GM19193 (cell line): ENCODE measurements around the gene TMEM161A.

Experiments used
- POLR2A ChIP-seq: IDR thresholded peaks from 4 replicates; pipeline ENCODE4 v1.6.1; 2011; ENCODE audit not compliant: insufficient read depth, insufficient read length; ENCODE audit errors: extremely low read depth

The TMEM161A gene

DNA sequence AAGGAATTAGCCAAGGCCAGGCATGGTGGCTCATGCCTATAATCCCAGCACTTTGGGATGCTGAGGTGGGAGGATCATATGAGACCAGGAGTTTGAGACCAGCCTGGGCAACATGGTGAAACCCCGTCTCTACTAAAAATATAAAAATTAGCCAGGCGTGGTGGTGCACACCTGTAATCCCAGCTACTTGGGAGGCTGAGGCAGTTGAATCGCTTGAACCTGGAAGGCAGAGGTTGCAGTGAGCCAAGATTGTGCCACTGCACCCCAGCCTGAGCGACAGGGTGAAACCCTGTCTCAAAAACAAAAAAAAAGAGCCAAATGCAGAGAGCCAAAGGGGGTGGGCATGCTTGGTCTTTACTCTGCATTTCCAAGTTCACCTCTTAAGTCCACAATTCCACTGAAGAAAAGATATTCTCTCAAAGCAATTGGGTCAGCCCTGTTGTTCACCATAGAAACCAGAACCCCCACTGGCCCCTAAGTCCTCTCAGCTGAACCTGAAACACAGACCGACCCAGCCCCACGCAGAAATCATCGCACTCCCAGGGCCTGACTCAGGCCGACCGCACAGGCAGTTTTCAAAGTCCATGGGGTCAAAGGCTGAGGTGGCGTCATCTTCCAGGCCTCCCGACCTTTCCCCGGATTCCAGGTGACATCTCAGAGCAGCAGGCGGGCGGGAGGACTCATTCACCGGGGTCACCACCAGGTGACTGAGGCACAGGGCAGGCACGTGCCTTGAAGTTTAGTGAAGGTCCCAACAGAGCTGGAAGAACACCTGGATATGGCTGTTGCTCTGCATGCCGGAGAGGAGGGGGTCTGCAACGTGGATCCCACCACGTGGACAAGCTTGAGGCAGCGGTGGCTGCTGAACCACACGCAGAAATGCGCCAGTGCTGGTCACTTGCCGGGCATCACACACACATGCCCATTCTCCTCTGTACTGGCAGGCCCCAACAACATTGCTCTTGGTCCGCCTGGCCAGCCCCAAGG lies 41.3 kb downstream of the TMEM161A start:
- no peak for TF ChIP-seq POLR2A

DNA sequence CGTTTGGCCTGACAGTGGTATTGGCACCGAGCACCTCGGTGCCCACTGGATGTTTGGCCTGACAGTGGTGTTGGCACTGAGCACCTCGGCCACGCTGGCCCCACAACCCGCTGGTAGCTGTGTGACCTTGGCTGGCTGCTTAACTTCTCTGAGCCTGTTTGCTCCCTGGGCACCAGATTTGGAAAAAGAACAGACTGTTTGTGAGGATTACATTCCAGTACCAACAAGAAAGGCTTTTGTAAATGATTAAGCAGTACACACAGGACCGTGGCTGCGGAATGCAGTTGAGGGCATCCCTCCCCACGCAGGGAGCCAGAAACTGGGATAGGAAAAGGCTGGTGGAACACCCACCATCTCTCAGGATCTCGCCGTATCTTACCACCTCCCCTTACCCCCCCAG lies 42.6 kb downstream of the TMEM161A start:
- TF ChIP-seq POLR2A = no peak

DNA sequence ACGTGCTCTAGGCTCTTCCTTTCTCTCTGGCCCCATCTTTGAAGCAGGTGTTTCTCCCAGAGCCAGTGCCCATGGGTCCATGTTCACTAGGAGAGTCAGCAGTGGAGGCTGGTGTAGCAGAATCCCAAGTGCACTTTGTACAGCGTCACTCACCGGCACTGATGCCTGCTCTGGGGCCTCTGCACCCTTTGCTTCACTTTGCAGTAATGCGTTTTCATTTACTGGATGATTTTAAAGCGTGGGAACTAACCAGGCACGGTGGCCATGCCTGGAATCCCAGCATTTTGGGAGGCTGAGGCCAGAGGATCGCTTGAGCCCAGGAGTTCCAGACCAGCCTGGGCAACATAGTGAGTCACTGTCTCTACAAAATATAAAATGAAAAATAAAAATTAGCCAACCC lies 43.8 kb downstream of the TMEM161A start:
- no peak for TF ChIP-seq POLR2A

- no peak for TF ChIP-seq POLR2A
Observed at GRCh38 chr19:19087676-19088075, 50.6 kb downstream of the TMEM161A start.

DNA sequence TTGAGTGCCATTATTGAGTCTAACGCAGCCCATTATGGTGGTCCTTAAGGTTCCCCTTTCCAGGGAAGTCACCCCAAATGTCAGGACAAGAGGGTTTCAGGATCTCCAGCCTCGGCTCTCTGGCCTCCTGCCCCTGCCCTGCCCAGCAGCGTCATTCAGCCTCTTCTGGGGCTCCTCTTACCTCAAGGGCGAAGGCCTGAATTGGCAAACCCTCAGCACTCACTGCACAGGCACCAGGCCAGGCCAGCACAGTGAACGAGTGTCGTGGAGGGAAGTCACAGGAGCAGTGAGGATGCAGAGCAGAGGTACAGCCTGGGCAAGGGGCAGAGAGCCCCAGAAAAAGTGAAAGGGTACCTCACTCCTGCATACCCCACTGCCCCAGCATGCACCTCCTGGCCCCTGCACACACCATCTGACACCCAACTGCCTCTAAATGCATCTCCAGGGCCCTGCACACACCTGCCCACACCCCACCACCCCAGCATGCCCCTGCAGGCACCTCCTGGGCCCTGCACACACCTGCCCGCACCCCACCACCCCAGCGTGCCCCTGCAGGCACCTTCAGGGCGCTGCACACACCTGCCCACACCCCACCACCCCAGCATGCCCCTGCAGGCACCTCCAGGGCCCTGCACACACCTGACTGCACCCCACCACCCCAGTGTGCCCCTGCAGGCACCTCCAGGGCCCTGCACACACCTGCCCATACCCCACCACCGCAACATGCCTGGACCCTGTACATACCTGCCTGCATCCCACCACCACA lies 54.7 kb downstream of the TMEM161A start:
- TF ChIP-seq POLR2A = no peak

GRCh38 chr19:19081642-19082151 lies 56.6 kb downstream of the TMEM161A start:
- no peak for TF ChIP-seq POLR2A

DNA sequence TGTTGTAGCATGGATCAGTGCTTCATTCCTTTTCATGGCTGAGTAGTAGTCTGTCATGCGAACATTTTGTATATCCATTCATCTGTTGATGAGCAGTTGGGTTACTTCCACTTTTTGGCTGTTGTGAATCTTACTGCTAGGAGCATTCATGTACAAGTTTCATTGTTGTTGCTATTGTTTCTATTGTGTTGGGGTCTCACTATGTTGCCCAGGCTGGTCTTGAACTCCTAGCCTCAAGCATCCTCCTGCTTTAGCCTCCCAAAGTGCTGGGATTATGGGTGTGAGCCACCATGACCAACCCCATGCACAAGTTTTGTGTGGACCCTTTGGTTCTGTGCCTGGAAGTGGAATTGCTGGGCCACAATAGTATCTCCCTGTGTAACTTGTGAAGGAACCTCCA lies 58.7 kb downstream of the TMEM161A start:
- no peak for TF ChIP-seq POLR2A

GRCh38 chr19:19078801-19079200 lies 59.5 kb downstream of the TMEM161A start:
- TF ChIP-seq POLR2A = no peak

DNA sequence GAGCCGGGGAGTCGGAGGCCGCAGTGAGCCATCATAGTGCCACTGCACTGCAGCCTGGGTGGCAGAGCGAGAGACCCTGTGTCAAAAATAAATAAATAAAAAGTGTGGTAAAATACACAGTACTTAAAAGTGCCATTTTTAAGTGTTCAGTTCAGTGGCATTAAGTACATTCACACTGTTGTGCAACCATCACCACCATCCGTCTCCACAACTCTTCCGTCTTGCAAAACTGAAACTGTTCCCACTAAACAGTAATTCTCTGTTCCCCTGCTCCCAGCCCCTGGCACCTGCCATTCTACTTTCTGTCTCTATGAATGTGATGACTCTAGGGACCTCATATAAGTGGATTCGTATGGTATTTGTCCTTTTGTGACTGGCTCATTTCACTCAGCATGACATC lies 61.2 kb downstream of the TMEM161A start:
- no peak for TF ChIP-seq POLR2A

DNA sequence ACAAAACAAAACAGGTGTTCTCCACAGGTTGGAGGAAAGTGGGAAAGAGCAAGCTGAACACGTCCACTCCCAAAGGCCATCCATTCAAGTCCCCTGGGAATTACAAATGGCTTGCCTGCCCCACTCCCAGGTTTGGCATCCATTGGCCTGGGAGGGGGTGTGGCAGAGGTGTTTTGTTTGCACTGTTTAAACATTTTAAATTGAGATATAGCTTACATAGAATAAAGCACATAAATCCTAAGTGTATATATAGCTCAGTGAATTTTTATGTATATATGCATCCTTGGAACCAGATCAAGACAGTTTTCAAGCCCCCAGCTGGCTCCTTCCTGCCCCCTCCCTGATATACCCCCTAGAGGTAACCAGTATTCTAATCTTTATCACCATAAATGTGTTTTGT lies 61.8 kb downstream of the TMEM161A start:
- TF ChIP-seq POLR2A = no peak

DNA sequence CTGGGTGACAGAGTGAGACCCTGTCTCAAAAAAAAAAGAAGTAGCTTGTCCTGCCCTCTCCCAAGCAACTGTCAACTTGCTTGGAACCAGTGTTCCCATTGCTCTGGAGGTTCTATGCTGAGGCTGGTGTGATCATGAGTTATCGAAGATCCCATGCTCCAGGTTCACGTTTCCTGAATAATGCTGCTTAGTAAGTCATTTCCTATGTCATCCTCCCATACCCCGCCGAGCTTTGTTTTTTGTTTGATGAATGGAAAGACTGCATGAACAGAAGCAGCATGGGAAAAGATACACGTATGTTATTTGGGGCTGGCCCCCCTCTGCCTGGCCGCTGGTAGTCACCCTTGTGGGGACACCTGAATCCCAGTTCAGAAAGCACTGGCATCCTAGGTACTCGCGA lies 63.2 kb downstream of the TMEM161A start:
- TF ChIP-seq POLR2A = no peak

DNA sequence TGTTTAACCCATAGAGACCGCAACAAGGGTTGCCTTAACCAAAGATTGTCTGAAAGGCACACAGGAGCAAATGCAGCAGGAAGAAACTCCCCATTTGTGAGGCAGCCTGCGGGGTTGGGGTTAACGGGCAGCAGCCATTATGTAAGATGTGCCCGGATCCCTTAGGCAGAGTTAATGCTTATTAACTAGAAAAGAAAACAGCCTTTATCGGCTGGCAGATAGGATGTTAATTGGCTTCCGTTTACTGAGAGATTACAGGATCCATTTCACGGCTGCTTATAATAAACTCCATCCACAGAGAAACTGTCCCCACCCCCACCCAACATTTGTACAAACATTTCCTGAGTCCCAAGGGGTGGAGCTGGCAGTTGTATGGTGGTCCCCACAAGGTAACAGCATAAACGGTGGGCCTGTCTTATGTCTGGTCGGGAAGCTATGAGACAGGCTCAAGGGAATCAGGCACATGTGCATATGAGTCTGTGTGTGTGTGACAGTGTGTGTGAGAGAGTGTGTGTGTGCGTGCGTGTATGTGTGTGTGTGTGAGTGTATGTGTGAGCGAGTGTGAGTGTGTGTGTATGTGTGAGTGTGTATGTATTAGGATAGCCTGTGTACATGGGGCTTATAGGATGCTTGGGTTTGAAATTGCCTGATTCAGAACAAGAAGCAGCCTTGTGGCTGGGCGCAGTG lies 63.9 kb downstream of the TMEM161A start:
- no peak for TF ChIP-seq POLR2A

GRCh38 chr19:19071897-19072296 lies 66.4 kb downstream of the TMEM161A start:
- TF ChIP-seq POLR2A = no peak
